H1 (cell line): ENCODE data around the gene CELF1. TPM values are rescaled to one million over a fixed set of nuclear protein-coding genes. Genes with fewer than 3 reads are reported as not detected.
A peak's percentile ranks its signal among the peaks of the same experiment; 100 is the strongest.

Experiments
- CTCF ChIA-PET: fragments of 300-600 bp; sonication (Branson Sonifier 250); formaldehyde crosslinking; loops from one replicate; lab custom pipeline; 2021; ENCODE audit not compliant: partially characterized antibody; lab: Charles Lee
- POLR2A ChIA-PET: fragments of 300-600 bp; sonication (Branson Sonifier 250); formaldehyde crosslinking; loops from one replicate; lab custom pipeline; 2021; ENCODE audit warnings: inconsistent platforms; ENCODE audit not compliant: partially characterized antibody; lab: Charles Lee
- DNase-seq, 2 experiments: peaks; one replicate each; pipeline versions ENCODE4 v3.0.0 to v3.0.0-alpha.2; 2010 to 2022; ENCODE audit warnings: low spot score in 2 of 2, low read depth in 1 of 2, mixed read lengths in 1 of 2
- FAIRE-seq: peaks from 2 replicates; lab custom pipeline; 2011; peaks lifted over from hg19 to GRCh38; lab: Jason Lieb, UNC
- H2AFZ ChIP-seq: 2 replicates; pipeline ENCODE4 v1.8.1; 2012; ENCODE audit warnings: low read length, inconsistent platforms
- H2AK5ac ChIP-seq: 2 replicates; pipeline ENCODE4 v1.6.1; 2013; ENCODE audit warnings: low read depth, low read length
- H2BK120ac ChIP-seq: replicated peaks from 2 replicates; pipeline ENCODE3; 2013; ENCODE audit warnings: low read depth, low read length, inconsistent platforms
- H2BK12ac ChIP-seq: 2 replicates; pipeline ENCODE4 v1.6.1; 2013; ENCODE audit warnings: low read depth, low read length
- H2BK15ac ChIP-seq: 2 replicates; pipeline ENCODE4 v1.6.1; 2013; ENCODE audit warnings: low read length
- H2BK20ac ChIP-seq: 2 replicates; pipeline ENCODE4 v1.6.1; 2013; ENCODE audit warnings: low read length
- H2BK5ac ChIP-seq: 2 replicates; pipeline ENCODE4 v1.6.1; 2013; ENCODE audit warnings: low read depth, low read length
- H3K14ac ChIP-seq: 2 replicates; pipeline ENCODE4 v1.6.1; 2013; ENCODE audit warnings: inconsistent platforms; ENCODE audit not compliant: insufficient read length
- H3K18ac ChIP-seq: 2 replicates; pipeline ENCODE4 v1.6.1; 2013; ENCODE audit warnings: low read length; ENCODE audit errors: extremely low read depth
- H3K23ac ChIP-seq: 2 replicates; pipeline ENCODE4 v1.6.1; 2013; ENCODE audit warnings: inconsistent platforms; ENCODE audit not compliant: insufficient read length
- H3K23me2 ChIP-seq: 2 replicates; pipeline ENCODE4 v1.6.1; 2013; ENCODE audit warnings: low read depth, low read length
- H3K27ac ChIP-seq: 2 replicates; pipeline ENCODE4 v1.6.1; 2011; ENCODE audit warnings: low read depth, low read length, inconsistent platforms
- H3K27me3 ChIP-seq, 4 experiments: replicated peaks in 1 of 4; 1 replicate in 1 of 4; 2 replicates in 3 of 4; pipeline versions ENCODE4 v1.6.1 to v1.8.1; 2011 to 2013; ENCODE audit warnings: low read length in 3 of 4, mild to moderate bottlenecking in 3 of 4, inconsistent platforms in 2 of 4, mixed read lengths in 2 of 4, moderate library complexity in 1 of 4; ENCODE audit not compliant: control insufficient read depth in 3 of 4, insufficient read depth in 3 of 4; ENCODE audit errors: extremely low read depth in 1 of 4
- H3K36me3 ChIP-seq, 4 experiments: 2 replicates each; pipeline versions ENCODE4 v1.6.1 to v1.8.1; 2011 to 2013; ENCODE audit warnings: mild to moderate bottlenecking in 4 of 4, low read length in 3 of 4, moderate library complexity in 2 of 4, control low read depth in 1 of 4, inconsistent platforms in 1 of 4; ENCODE audit not compliant: insufficient read depth in 4 of 4, control insufficient read depth in 2 of 4
- H3K4ac ChIP-seq: replicated peaks from 2 replicates; pipeline ENCODE3; 2013; ENCODE audit warnings: low read length, low read depth, mixed read lengths, inconsistent platforms; ENCODE audit not compliant: insufficient read length
- H3K4me1 ChIP-seq, 4 experiments: replicated peaks in 1 of 4; 1 replicate in 1 of 4; 2 replicates in 3 of 4; pipeline versions ENCODE4 v1.6.1 to v1.8.1; 2011 to 2013; ENCODE audit warnings: low read length in 3 of 4, inconsistent platforms in 2 of 4, mixed read lengths in 1 of 4; ENCODE audit not compliant: insufficient read depth in 4 of 4, control insufficient read depth in 3 of 4
- H3K4me2 ChIP-seq, 2 experiments: 2 replicates each; pipeline versions ENCODE4 v1.6.1 to v1.8.1; 2011 to 2013; ENCODE audit warnings: low read depth in 2 of 2, low read length in 2 of 2, control low read depth in 1 of 2, inconsistent platforms in 1 of 2, mild to moderate bottlenecking in 1 of 2; ENCODE audit not compliant: insufficient read depth in 1 of 2
- H3K4me3 ChIP-seq, 4 experiments: fragments of 200-600, 300-600 bp in 1 of 4; sonication (generic), shearing (Covaris generic), sonication (Bioruptor Twin) in 1 of 4; 2 replicates each; pipeline versions ENCODE4 v1.5.1 to v1.8.1; 2011 to 2016; ENCODE audit warnings: low read length in 4 of 4, low read depth in 3 of 4, control low read depth in 2 of 4, inconsistent platforms in 2 of 4, mild to moderate bottlenecking in 2 of 4, mixed read lengths in 1 of 4, moderate library complexity in 1 of 4; ENCODE audit not compliant: insufficient read depth in 2 of 4; ENCODE audit errors: extremely low read depth in 1 of 4
- H3K56ac ChIP-seq: replicated peaks from 2 replicates; pipeline ENCODE3; 2013; ENCODE audit warnings: low read depth, mild to moderate bottlenecking, mixed read lengths, low read length, inconsistent platforms; ENCODE audit not compliant: insufficient read length
- H3K79me1 ChIP-seq: 2 replicates; pipeline ENCODE4 v1.6.1; 2013; ENCODE audit warnings: low read depth, low read length, control low read depth
- H3K79me2 ChIP-seq, 2 experiments: 2 replicates each; pipeline versions ENCODE4 v1.6.1 to v1.8.1; 2012 to 2013; ENCODE audit warnings: low read length in 2 of 2, mild to moderate bottlenecking in 2 of 2, inconsistent platforms in 1 of 2; ENCODE audit not compliant: insufficient read depth in 2 of 2, control insufficient read depth in 1 of 2
- H3K9ac ChIP-seq, 4 experiments: replicated peaks in 1 of 4; 1 replicate in 1 of 4; 2 replicates in 3 of 4; pipeline versions ENCODE4 v1.6.1 to v1.8.1; 2011 to 2013; ENCODE audit warnings: low read depth in 3 of 4, low read length in 3 of 4, control low read depth in 2 of 4, mild to moderate bottlenecking in 2 of 4, moderate library complexity in 2 of 4, inconsistent platforms in 1 of 4; ENCODE audit errors: extremely low read depth in 1 of 4
- H3K9me3 ChIP-seq, 2 experiments: 2 replicates each; pipeline versions ENCODE4 v1.6.1 to v1.8.1; 2012 to 2013; ENCODE audit warnings: mild to moderate bottlenecking in 2 of 2, moderate library complexity in 2 of 2, control low read depth in 1 of 2, inconsistent platforms in 1 of 2, low read depth in 1 of 2, low read length in 1 of 2, mixed read lengths in 1 of 2; ENCODE audit not compliant: insufficient read depth in 2 of 2
- H4K20me1 ChIP-seq, 2 experiments: replicated peaks in 1 of 2; 2 replicates each; pipeline versions ENCODE3 to v1.8.1; 2011 to 2013; ENCODE audit warnings: inconsistent platforms in 2 of 2, low read length in 2 of 2, mild to moderate bottlenecking in 1 of 2; ENCODE audit not compliant: insufficient read depth in 2 of 2, control insufficient read depth in 1 of 2
- H4K5ac ChIP-seq: 2 replicates; pipeline ENCODE4 v1.6.1; 2013; ENCODE audit warnings: low read length, low read depth, mixed read lengths, inconsistent platforms; ENCODE audit not compliant: insufficient read length
- H4K8ac ChIP-seq: 2 replicates; pipeline ENCODE4 v1.8.0; 2013; ENCODE audit warnings: mild to moderate bottlenecking, moderate library complexity, low read length, inconsistent platforms; ENCODE audit not compliant: insufficient read depth; ENCODE audit errors: extremely low read depth
- H4K91ac ChIP-seq: replicated peaks from 2 replicates; pipeline ENCODE3; 2013; ENCODE audit warnings: low read length, mixed read lengths, inconsistent platforms; ENCODE audit not compliant: insufficient read length
- EP300 ChIP-seq, 2 experiments: IDR thresholded peaks; 1 replicate in 1 of 2; 2 replicates in 1 of 2; pipeline ENCODE4 v1.6.1; 2011 to 2012; ENCODE audit warnings: low read depth in 2 of 2, low read length in 2 of 2, mild to moderate bottlenecking in 2 of 2, borderline replicate concordance in 1 of 2, inconsistent platforms in 1 of 2, moderate library complexity in 1 of 2
- FOSL1 ChIP-seq: IDR thresholded peaks from 2 replicates; pipeline ENCODE4 v1.6.1; 2011; ENCODE audit warnings: mild to moderate bottlenecking, low read depth, low read length, moderate library complexity; ENCODE audit not compliant: insufficient read depth
- MAFK ChIP-seq: IDR thresholded peaks from 2 replicates; pipeline ENCODE4 v1.6.1; 2012; ENCODE audit warnings: low read depth, mild to moderate bottlenecking, improper control_type of control experiment, low read length
- MAX ChIP-seq: IDR thresholded peaks from 2 replicates; pipeline ENCODE4 v1.6.1; 2012; ENCODE audit warnings: inconsistent platforms
- ZNF274 ChIP-seq: IDR thresholded peaks from 2 replicates; pipeline ENCODE4 v1.7.0; 2012; ENCODE audit warnings: low read length, borderline replicate concordance; ENCODE audit errors: extremely low read depth
- WGBS, 2 experiments: shearing (Covaris generic) in 1 of 2; methylation state at CpG; one replicate each; pipeline versions ENCODE4 v1.1.6 to v1.1.7; 2013 to 2015; ENCODE audit warnings: low lambda C conversion rate in 2 of 2, mixed read lengths in 2 of 2, inconsistent platforms in 1 of 2, low coverage in 1 of 2, missing lambda C conversion rate in 1 of 2; ENCODE audit not compliant: insufficient replicate concordance in 2 of 2, insufficient coverage in 1 of 2, insufficient read length in 1 of 2; ENCODE audit errors: extremely low coverage in 1 of 2, missing lambda C conversion rate in 1 of 2; 5-methylcytosine and 5-hydroxymethylcytosine counted together
- polyA plus RNA-seq, 7 experiments: library from polyadenylated mRNA; depleted of rRNA in 3 of 7; stranded (reverse) in 5 of 7; unstranded in 2 of 7; fragments of >200 nt in 5 of 7; fragments of 200-250 nt in 2 of 7; gene quantifications; 1 replicate in 5 of 7; 2 replicates in 1 of 7; 4 replicates in 1 of 7; pipeline versions ENCODE4 v1.2.1 to v1.2.3, GENCODE V29; 2011 to 2013; ENCODE audit warnings: missing spikeins in 2 of 7, mixed read lengths in 2 of 7
- total RNA-seq: library from RNA; stranded (reverse); fragmentation: NEBNext Ultra II Directional; extraction: Animal tissue kit (Norgen Biotek cat#: 25700); gene quantifications from 2 replicates; pipeline ENCODE4 v1.2.1, GENCODE V29; 2021

CELF1 gene
- total and polyA plus RNA-seq, 2 of the 8 experiments (the other 6 are each of a cell fraction or from before 2014, with no cell fraction given): 131 to 197 TPM

DNA sequence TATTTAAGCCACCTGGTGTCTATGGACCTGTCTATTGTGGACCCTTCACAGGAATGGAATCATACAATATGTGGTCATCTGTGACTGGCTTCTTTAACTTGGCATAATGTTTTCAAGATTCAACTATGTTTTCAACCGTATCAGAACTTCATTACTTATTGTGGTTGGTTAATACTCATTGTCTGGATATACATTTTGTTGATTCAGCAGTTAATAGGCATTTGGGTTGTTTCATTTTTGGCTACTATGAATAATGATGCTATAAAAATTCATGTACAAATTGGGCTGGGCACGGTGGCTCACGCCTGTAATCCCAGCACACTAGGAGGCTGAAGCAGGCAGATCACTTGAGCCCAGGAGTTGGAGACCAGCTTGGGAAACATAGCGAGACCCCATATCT lies 101.5 kb downstream of the CELF1 start:
- Histone ChIP-seq H4K91ac (no peak overlapping the region), H2BK120ac (no peak overlapping the region), H2BK15ac (no peak overlapping the region), H3K14ac (no peak overlapping the region), H2BK12ac (no peak overlapping the region), H4K8ac (no peak overlapping the region), H3K23me2 (no peaks in the 10 kb centered on the region), H3K9me3 (no peaks in the 10 kb centered on the region), H3K36me3 (no peaks in the 10 kb centered on the region), H2BK20ac (no peak overlapping the region), H3K79me1 (no peaks in the 10 kb centered on the region), H3K9ac (no peak overlapping the region), H2AFZ (no peak overlapping the region), H4K5ac (no peak overlapping the region), H3K18ac (no peak overlapping the region), H2AK5ac (no peak overlapping the region), H3K79me2 (no peaks in the 10 kb centered on the region), H3K27me3 (no peaks in the 10 kb centered on the region), H3K4me2 (no peak overlapping the region), H3K56ac (no peak overlapping the region), H3K23ac (no peak overlapping the region), H4K20me1 (no peaks in the 10 kb centered on the region), H3K4me1 (no peaks in the 10 kb centered on the region; a peak in 2 of 7 replicates), H2BK5ac (no peak overlapping the region), H3K27ac (no peak overlapping the region), H3K4me3 (no peak overlapping the region), H3K4ac (no peak overlapping the region)
- CTCF ChIA-PET: interaction anchor here (0.6 kb wide), 1 partner anchor 42 kb away, joined by 3 read pairs; no protein-coding TSS in a partner anchor
- DNase-seq (no peak), FAIRE-seq (no peak)
- POLR2A ChIA-PET: no interaction called here
- WGBS, 2 experiments: 92% methylated on average over 4 of the region's 4 CpGs; no CpG with 5 or more reads in 1 of the 2 experiments
- TF ChIP-seq EP300 (IDR thresholded peaks at IDR 0.05; ENCODE audit: borderline replicate concordance in 1 of 2, low read depth in 2 of 2, low read length in 2 of 2) (no peak), MAFK (peak; percentile 34; the same call in 1 of the 2 replicates), FOSL1 (no peak), MAX (no peak), ZNF274 (no peak)
